Heart right ventricle (tissue), 16 donors: ENCODE results near the gene BFAR. TPM values are rescaled to one million over a fixed set of nuclear protein-coding genes. Genes with fewer than 3 reads are reported as not detected.
A peak's percentile ranks its signal among the peaks of the same experiment; 100 is the strongest.

ENCODE experiments used
- ATAC-seq, 8 donors: fragments of 200-7000 bp; cut with Tn5 transposase; one replicate each; pipeline ENCODE4 v1.9.1; 2020; ENCODE audit warnings: mild to moderate bottlenecking in 8 of 8, moderate library complexity in 8 of 8, moderate number of reproducible peaks in 1 of 8
- DNase-seq, 2 donors: peaks; one replicate each; pipeline ENCODE4 v3.0.0-alpha.2; 2020
- H3K27ac ChIP-seq, 10 donors: fragments of 200-600 bp; sonication (generic) in 2 of 10; one replicate each; pipeline versions ENCODE4 v1.5.0 to v1.8.0; 2020 to 2022; ENCODE audit warnings: mild to moderate bottlenecking in 3 of 10
- H3K27me3 ChIP-seq, 7 donors: fragments of 200-600 bp; one replicate each; pipeline ENCODE4 v1.8.0; 2021 to 2022; ENCODE audit warnings: mild to moderate bottlenecking in 2 of 7
- H3K36me3 ChIP-seq, 9 donors: fragments of 200-600 bp; sonication (generic) in 1 of 9; one replicate each; pipeline versions ENCODE4 v1.5.0 to v1.8.0; 2020 to 2022; ENCODE audit warnings: mild to moderate bottlenecking in 2 of 9
- H3K4me1 ChIP-seq, 9 donors: fragments of 200-600 bp; sonication (generic) in 1 of 9; one replicate each; pipeline versions ENCODE4 v1.5.0 to v1.8.0; 2020 to 2022; ENCODE audit warnings: mild to moderate bottlenecking in 4 of 9
- H3K4me3 ChIP-seq, 10 donors: fragments of 200-600 bp; sonication (generic) in 2 of 10; one replicate each; pipeline versions ENCODE4 v1.5.0 to v1.8.0; 2020 to 2022; ENCODE audit warnings: mild to moderate bottlenecking in 7 of 10, moderate library complexity in 2 of 10
- H3K9me3 ChIP-seq, 11 donors: fragments of 200-600 bp in 10 of 11; sonication (generic) in 2 of 11; one replicate each; pipeline versions ENCODE4 v1.5.0 to v1.8.0; 2013 to 2022; ENCODE audit warnings: mild to moderate bottlenecking in 2 of 11, control low read depth in 1 of 11, moderate library complexity in 1 of 11
- WGBS, 2 donors: extraction: QIAGEN DNeasy Blood & Tissue Kit; methylation state at CpG; one replicate each; pipeline ENCODE4 v1.1.7; 2013; ENCODE audit warnings: inconsistent platforms in 1 of 2; 5-methylcytosine and 5-hydroxymethylcytosine counted together
- intact Hi-C, 10 donors: fragments of 100-400 bp; cut with DNase I; formaldehyde crosslinking; loops; one replicate each; pipeline versions ENCODE4 v1.11.1 to v1.14.2; 2022
- long read RNA-seq, 3 donors: library from polyadenylated mRNA; unstranded; transcript quantifications; one replicate each; pipeline ENCODE4 v2.0.0, GENCODE V29; 2020 to 2021
- polyA plus RNA-seq, 2 donors: library from polyadenylated mRNA; stranded (reverse); fragments of 200-250 nt; gene quantifications; one replicate each; pipeline ENCODE4 v1.2.3, GENCODE V29; 2013
- total RNA-seq, 10 donors: library from RNA; stranded (reverse); fragmentation: NEBNext Ultra II Directional in 3 of 10; extraction: Animal tissue kit (Norgen Biotek cat#: 25700) in 3 of 10; gene quantifications; one replicate each; pipeline versions ENCODE4 v1.2.1 to v1.2.4, GENCODE V29; 2021 to 2023
- TF ChIP-seq, protein P1 (sequence below), 9 donors: fragments of 200-600 bp; sonication (generic) in 2 of 9; IDR thresholded peaks; one replicate each; pipeline versions ENCODE4 v1.5.0 to v1.8.0; 2021 to 2022; ENCODE audit warnings: antibody characterized with exemption in 9 of 9, mild to moderate bottlenecking in 5 of 9, moderate library complexity in 1 of 9
- donor health status: Arrhythmogenic right ventricular cardiomyopathy.
- donor health status: ischemic (EF 13 %, LVEDD 7.1; RV severe dilation, severe dysfunction).
- donor health status: healthy with polysubstance abuse.
- donor health status: DM: no; HTN: yes; CAD: no.
- donor health status: DM: no; HTN: no; CAD: no.
- donor health status: ischemic (EF 25% LVEDD 6.9; RV normal size, moderate dysfunction).
- donor health status: ischemic (EF 25% LVEDD 5.7; RV mildly dilated, moderate dysfunction).
- donor health status: healthy.
- donor health status: DM: yes; HTN: yes; CAD: no.
- donor health status: Ischemic cardiomyopathy.
- donor health status: ischemic (EF 35%, LVEDD 5.7; RV mildly dilated, moderate dysfunction).
- donor health status: nonischemic (EF 11% LVEDD 7.7; RV severe dilation, severe dysfunction).
- donor health status: DM: yes; HTN: yes; CAD: no.
- donor health status: PGD.
- donor health status: ischemic (EF 29% LVEDD 5.4; RV normal size, mild dysfunction).
- donor health status: nonischemic (EF 23%, LVEDD 6.1; RV moderate dilation, normal function).

BFAR gene, protein sequence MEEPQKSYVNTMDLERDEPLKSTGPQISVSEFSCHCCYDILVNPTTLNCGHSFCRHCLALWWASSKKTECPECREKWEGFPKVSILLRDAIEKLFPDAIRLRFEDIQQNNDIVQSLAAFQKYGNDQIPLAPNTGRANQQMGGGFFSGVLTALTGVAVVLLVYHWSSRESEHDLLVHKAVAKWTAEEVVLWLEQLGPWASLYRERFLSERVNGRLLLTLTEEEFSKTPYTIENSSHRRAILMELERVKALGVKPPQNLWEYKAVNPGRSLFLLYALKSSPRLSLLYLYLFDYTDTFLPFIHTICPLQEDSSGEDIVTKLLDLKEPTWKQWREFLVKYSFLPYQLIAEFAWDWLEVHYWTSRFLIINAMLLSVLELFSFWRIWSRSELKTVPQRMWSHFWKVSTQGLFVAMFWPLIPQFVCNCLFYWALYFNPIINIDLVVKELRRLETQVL
- total RNA-seq (10 to 100 TPM; 33.2 to 42.5 (median 36.5) TPM), polyA plus RNA-seq (10 to 100 TPM; 21.7 to 31.5 TPM)
- long read RNA-seq, donor 1, transcript BFAR-201 (8 exons, 3,039 nt): major isoform, 34 of 45 reads
- long read RNA-seq, donor 1, partial matches to known transcripts: 3 of 45 reads
- long read RNA-seq, donor 1, other reads (novel, unspliced or antisense): 5 of 45 reads
- long read RNA-seq, donor 2, transcript BFAR-201 (8 exons, 3,039 nt): major isoform, 20 of 31 reads
- long read RNA-seq, donor 2, partial matches to known transcripts: 2 of 31 reads
- long read RNA-seq, donor 2, other reads (novel, unspliced or antisense): 7 of 31 reads
- long read RNA-seq, donor 3, transcript BFAR-201 (8 exons, 3,039 nt): major isoform, 111 of 149 reads
- long read RNA-seq, donor 3, partial matches to known transcripts: 12 of 149 reads
- long read RNA-seq, donor 3, other reads (novel, unspliced or antisense): 20 of 149 reads

DNA sequence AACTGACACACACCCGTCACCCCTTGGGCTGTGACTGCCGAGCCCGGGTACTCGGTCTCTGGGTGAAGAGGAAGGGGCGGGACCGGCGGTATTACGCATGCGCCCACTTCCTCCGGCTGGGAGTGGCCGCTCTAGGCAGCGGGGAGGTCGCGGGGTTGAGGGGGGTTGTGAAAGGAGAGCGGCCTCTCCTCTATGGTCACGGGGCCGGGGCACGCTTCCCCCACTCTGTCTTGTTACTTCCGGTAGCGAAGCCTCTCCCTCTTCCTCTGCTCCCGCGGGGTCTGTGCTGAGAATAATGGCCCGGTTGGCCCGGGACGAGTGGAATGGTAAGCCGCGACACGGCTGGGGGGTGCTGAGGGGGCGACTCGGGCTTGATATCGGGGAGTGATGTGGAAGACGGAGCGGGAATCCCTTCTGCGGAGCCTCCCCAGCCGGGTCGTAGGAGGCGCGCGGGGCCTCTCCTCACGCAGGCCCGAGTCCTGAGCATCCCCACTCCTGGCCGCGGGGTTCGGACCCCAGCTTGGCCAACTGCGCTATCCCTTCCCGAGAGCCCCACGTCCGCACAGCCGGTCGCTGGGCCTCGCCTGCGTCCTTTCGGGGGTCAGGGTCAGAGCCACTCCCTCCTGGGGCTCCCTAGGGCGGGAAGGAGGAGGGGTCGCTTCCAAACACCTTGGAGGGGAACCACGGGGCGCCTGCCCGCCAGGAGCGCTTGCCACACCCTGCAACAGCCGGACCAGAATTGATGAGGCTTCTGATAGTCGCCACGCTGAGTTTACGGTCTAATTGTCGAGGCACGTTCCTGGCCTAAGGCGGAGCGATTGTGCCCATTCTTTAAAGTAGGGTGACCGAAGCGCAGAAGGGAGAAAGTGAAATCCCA is at the start of gene BFAR:
Gene BFAR, plus strand, starts transcription at position 259 of the 877 bp plus-strand sequence. CDS start 11,396 bp downstream, outside the sequence.
- intact Hi-C loops: loop anchor here in 1 of 10 donors (10.0 kb wide), 2 partner anchors 348 to 718 kb away; no protein-coding TSS in a partner anchor
- ATAC-seq: peak; percentile 94 to 96 (median 95)
- DNase-seq: peak; percentile 99
- no peaks in the 10 kb centered on the region for H3K9me3 ChIP-seq
- WGBS, 2 donors: 0% methylated on average over 69 of the region's 69 CpGs
- peaks cover 0 to 14% (median 3%) of the 10 kb centered on the region in 9 donors for H3K36me3 ChIP-seq
- H3K4me1 ChIP-seq: peaks cover 0 to 77% (median 54%) of the 10 kb centered on the region in 9 donors
- no peaks in the 10 kb centered on the region for H3K27me3 ChIP-seq
- peak within 1 kb of the TSS; percentile 48 to 98 (median 95) for H3K27ac ChIP-seq
- H3K4me3 ChIP-seq: peak within 1 kb of the TSS; percentile 59 to 99 (median 97)
- TF ChIP-seq, protein P1, sequence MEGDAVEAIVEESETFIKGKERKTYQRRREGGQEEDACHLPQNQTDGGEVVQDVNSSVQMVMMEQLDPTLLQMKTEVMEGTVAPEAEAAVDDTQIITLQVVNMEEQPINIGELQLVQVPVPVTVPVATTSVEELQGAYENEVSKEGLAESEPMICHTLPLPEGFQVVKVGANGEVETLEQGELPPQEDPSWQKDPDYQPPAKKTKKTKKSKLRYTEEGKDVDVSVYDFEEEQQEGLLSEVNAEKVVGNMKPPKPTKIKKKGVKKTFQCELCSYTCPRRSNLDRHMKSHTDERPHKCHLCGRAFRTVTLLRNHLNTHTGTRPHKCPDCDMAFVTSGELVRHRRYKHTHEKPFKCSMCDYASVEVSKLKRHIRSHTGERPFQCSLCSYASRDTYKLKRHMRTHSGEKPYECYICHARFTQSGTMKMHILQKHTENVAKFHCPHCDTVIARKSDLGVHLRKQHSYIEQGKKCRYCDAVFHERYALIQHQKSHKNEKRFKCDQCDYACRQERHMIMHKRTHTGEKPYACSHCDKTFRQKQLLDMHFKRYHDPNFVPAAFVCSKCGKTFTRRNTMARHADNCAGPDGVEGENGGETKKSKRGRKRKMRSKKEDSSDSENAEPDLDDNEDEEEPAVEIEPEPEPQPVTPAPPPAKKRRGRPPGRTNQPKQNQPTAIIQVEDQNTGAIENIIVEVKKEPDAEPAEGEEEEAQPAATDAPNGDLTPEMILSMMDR (IDR thresholded peaks at IDR 0.05): no peak

DNA sequence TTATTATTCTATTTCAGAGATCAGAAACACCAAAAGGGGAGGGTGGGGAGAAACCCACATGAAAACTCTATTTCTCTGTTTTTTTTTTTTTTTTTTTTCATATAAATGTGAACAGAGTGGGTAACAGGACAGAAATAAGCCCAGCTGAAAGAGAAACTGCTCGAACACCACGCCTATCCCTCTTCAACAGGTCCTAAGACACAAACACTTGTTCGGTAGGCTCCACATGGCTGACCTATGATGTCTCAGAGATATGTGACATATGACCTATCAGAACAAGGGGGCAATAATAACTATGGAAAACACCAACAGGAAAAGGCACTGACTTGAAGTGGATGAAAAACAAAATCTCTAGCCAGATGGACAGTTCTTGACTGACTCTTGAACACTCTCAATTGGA is 47.5 kb upstream of the BFAR start:
- Histone ChIP-seq H3K4me1 (no peaks in the 10 kb centered on the region), H3K4me3 (no peak overlapping the region), H3K9me3 (no peaks in the 10 kb centered on the region), H3K27ac (no peak overlapping the region), H3K27me3 (no peaks in the 10 kb centered on the region), H3K36me3 (peaks cover 0 to 100% (median 78%) of the 10 kb centered on the region in 9 donors)
- TF ChIP-seq, protein P1 (IDR thresholded peaks at IDR 0.05): no peak
- WGBS, 2 donors: 93 to 95% methylated on average over 3 of the region's 3 CpGs
- no peak for DNase-seq
- intact Hi-C loops: no loop called here
- ATAC-seq: no peak

DNA sequence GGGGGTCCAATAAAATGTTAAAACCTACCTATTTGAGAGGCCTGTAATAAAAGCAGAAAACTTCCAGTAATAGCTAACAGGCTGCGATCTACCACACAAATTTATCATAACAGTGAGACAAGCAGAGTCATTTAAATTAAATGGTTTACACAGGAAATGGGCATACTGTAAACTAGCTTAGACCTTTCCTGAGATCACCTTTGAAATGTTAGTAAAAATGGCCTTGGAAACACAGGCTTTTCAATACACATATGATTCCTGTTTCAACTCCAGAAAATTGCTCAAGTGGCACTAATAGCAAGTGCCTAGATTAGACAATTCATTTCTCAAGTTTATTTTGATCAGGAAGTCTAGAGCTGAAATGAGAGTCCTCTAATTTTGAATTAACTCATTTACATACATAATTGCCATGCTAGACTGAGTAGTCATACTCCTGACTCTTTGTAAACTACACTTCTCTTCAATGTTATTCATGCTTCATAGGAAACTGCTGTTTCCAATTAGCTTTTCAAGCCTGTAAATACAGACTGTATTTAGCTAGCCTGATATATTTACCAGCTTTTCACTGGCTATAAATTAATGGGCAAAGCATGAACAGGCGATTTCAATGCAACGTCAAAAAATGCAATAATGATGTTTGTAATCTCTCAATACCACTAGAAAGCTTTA is 46.0 kb upstream of the BFAR start:
- peaks cover 0 to 100% (median 71%) of the 10 kb centered on the region in 9 donors for H3K36me3 ChIP-seq
- ATAC-seq: no peak

More for the DNA sequence above, 46.0 kb upstream of the BFAR start:
- Histone ChIP-seq H3K27me3 (no peaks in the 10 kb centered on the region), H3K4me1 (no peaks in the 10 kb centered on the region), H3K9me3 (no peaks in the 10 kb centered on the region), H3K27ac (no peak overlapping the region), H3K4me3 (no peak overlapping the region)
- TF ChIP-seq, protein P1 (IDR thresholded peaks at IDR 0.05): no peak
- intact Hi-C loops: no loop called here
- DNase-seq: no peak
- WGBS, 2 donors: 95 to 98% methylated on average over 3 of the region's 3 CpGs
